Skeletal muscle cell (primary cell): Measurements from ENCODE around the gene RILPL1.
"Not testable (repeated sequence)": the region's sequence is repeated elsewhere in the genome, so short reads cannot be mapped to it uniquely, and the experiment has no call there.

Experiments
- DNase-seq: peaks from one replicate; pipeline ENCODE4 v3.0.0-alpha.2; 2010; ENCODE audit warnings: low read depth
- H3K4me3 ChIP-seq: 2 replicates; pipeline ENCODE4 v1.5.1; 2011; ENCODE audit warnings: low read depth, mild to moderate bottlenecking, control low read depth, low read length, moderate library complexity

The RILPL1 gene

GRCh38 chr12:123474485-123475245 is 58.9 kb downstream of the RILPL1 start:
- no peak for DNase-seq
- H3K4me3 ChIP-seq = no peak overlapping the region

DNA sequence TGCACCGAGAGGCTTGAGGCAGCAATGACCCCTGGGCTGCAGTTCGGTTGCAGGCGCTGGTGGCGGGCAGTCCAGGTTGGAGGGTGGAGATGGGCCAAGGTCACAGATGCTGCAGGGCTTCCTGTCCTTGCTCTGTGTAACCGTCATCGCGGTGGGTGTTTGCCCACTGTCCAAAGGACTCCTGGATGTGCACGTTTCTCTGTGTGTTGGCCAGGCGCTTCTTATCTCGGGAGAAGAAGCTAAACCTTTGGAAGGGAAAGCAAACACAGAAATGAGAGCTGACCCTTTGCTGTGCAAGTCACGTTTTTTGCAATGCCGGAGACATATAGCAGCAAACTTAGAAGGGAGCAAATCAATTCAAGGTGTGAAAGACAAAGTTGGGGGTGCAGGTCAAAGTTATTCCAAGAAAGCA is 61.1 kb downstream of the RILPL1 start:
- no peak overlapping the region for H3K4me3 ChIP-seq
- no peak for DNase-seq

DNA sequence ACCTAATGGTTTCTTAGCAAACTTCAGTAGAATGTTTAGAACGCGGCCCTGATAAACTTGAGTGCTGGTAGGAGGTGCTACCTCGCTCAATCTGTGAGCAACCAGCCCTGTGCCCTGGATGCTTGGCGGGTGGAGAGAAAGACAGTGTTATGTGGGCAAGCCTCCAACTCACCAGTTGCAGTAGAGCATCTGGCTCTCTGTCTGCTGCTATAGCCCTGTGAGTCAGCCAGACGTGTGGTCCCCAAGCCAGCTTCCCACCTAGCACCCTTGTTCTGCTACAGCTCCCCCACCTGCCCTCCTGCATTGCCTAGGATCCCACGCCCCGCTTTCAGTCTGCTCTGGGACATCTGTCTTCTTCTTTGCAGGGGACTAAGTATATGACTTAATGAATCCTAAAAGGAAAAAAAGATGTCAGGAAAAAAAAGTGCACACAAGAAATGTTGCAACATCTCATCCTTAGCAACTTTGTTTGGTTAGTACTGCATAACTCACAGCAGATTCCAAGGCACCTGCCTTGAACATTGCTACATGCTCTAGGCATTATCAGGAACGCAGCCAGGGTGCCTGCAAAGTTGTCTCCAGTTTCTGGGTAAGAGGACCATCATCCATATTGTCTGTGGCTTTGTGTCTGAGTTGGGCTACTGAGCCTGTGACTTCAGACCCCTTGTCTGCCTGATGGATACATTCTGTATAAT is 62.0 kb downstream of the RILPL1 start:
- no peak overlapping the region for H3K4me3 ChIP-seq
- peak; percentile 56 for DNase-seq

DNA sequence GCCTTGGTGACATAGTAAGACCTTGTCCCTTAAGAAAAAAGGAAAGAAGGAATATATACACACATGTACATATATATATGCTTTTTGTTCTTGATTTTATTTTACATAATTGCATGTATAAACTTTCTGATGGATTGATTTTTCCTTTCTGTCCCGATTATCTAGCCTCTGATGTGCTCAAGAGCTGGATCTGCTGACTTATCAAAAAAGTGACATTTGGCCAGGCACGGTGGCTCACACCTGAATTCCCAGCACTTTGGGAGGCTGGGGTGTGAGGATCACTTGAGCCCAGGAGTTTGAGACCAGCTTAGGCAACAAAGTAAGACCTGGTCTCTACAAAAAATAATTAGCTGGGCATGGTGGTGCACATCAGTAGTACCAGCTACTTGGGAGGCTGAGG is 63.5 kb downstream of the RILPL1 start:
- no peak for DNase-seq

DNA sequence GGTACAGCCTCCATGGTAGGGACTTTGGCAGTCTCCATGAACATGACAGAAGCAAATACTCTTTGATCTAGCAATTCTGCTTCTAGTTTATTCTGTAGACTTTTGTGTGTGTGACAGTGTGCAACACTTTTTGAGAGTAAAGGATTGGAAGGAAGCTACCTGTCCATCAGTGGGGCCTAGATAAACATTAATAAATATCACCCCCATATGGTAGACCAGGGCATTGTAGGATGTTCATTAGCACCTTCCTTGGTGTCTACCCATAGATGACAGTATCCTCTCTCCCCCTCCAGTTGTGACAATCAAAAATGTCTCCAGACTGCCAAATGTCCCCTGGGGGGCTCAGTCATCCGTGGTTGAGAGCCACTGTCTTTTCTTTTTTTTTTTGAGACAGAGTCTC is 64.7 kb downstream of the RILPL1 start:
- DNase-seq = no peak
- no peak overlapping the region for H3K4me3 ChIP-seq

More for the DNA sequence above, 63.5 kb downstream of the RILPL1 start:
- H3K4me3 ChIP-seq = no peak overlapping the region

DNA sequence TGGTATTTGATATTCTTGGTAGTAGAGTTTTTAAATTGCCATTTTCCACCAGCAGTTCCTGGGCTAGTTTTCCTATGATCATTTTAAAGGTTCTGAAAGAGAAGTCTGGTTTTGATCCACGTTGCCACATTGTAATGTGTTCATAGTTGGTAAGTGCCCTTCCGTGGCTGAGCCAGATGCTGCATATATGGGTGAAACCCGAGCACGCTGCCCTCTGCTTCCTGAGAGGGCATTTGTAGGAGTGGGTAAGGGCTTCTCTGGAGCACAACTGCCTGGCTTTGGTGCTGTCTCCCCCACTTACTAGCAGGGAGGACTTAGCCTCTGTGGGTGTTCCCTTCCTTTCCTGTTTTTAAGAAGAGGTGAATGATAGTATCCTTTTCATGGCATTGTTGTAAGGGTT is 68.4 kb downstream of the RILPL1 start:
- no peak overlapping the region for H3K4me3 ChIP-seq
- DNase-seq = no peak

DNA sequence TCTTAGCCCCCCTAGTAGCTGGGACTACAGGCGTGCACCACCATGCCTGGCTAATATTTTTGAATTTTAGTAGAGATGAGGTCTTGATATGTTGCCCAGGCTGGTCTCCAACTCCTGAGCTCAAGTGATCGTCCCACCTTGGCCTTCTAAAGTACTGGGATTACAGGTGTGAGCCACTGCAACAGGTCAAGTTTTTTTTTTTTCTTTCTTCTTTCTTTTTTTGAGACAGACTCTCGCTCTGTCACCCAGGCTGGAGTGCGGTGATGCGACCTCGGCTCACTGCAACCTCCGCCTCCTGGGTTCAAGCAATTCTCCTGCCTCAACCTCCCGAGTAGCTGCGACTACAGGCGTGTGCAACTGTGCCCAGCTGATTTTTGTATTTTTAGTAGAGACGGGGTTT is 70.3 kb downstream of the RILPL1 start:
- not testable (repeated sequence) for H3K4me3 ChIP-seq, DNase-seq

GRCh38 chr12:123457980-123458779 is 75.3 kb downstream of the RILPL1 start, which contains the start of gene SNRNP35:
Gene SNRNP35, plus strand, starts transcription at chr12:123458139. Its CDS starts 7,402 bp downstream, at chr12:123465541.
- H3K4me3 ChIP-seq = peak within 1 kb of the TSS; percentile 84
- DNase-seq = peak; percentile 41

DNA sequence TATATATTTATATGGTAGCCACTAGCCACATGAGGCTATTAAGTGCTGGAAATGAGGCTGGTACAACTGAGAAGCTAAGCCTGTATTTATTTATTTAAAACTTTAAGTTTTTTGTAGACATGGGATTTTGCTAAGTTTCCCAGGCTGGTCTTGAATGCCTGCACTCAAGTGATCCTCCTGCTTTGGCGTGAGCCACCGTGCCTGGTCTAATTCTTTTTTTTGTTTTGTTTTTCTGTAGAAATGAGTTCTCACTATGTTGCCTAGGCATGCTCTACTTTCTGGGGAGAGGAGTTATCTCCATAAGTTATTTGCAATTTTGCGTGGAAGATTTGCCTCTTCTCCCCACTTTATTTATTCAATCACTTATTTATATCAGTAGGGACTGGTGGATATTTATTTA is 80.4 kb downstream of the RILPL1 start:
- no peak overlapping the region for H3K4me3 ChIP-seq
- no peak for DNase-seq

GRCh38 chr12:123452276-123452550 is 81.3 kb downstream of the RILPL1 start:
- H3K4me3 ChIP-seq, DNase-seq: not testable (repeated sequence)

DNA sequence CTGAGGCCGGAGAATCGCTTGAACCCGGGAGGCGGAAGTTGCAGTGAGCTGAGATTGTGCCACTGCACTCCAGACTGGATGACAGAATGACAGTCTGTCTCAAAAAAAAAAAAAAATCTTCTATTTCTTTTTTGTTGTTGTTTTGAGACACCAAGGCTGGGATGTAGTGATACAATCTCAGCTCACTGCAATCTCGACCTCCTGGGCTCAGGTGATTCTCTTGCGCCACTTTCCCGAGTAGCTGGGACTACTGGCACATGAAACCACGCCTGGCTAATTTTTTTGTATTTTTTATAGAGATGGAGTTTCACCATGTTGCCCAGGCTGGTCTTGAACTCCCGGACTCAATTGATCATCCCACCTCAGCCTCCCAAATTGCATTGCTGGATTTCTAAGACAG is 82.9 kb downstream of the RILPL1 start:
- no peak overlapping the region for H3K4me3 ChIP-seq
- no peak for DNase-seq

- no peak overlapping the region for H3K4me3 ChIP-seq
- DNase-seq = no peak
Observed at GRCh38 chr12:123449856-123450255, 83.7 kb downstream of the RILPL1 start.

GRCh38 chr12:123449249-123449733 is 84.2 kb downstream of the RILPL1 start:
- H3K4me3 ChIP-seq = no peak overlapping the region

GRCh38 chr12:123446333-123446713 is 87.2 kb downstream of the RILPL1 start:
- no peak overlapping the region for H3K4me3 ChIP-seq

More at GRCh38 chr12:123449249-123449733, 84.2 kb downstream of the RILPL1 start:
- DNase-seq = no peak

DNA sequence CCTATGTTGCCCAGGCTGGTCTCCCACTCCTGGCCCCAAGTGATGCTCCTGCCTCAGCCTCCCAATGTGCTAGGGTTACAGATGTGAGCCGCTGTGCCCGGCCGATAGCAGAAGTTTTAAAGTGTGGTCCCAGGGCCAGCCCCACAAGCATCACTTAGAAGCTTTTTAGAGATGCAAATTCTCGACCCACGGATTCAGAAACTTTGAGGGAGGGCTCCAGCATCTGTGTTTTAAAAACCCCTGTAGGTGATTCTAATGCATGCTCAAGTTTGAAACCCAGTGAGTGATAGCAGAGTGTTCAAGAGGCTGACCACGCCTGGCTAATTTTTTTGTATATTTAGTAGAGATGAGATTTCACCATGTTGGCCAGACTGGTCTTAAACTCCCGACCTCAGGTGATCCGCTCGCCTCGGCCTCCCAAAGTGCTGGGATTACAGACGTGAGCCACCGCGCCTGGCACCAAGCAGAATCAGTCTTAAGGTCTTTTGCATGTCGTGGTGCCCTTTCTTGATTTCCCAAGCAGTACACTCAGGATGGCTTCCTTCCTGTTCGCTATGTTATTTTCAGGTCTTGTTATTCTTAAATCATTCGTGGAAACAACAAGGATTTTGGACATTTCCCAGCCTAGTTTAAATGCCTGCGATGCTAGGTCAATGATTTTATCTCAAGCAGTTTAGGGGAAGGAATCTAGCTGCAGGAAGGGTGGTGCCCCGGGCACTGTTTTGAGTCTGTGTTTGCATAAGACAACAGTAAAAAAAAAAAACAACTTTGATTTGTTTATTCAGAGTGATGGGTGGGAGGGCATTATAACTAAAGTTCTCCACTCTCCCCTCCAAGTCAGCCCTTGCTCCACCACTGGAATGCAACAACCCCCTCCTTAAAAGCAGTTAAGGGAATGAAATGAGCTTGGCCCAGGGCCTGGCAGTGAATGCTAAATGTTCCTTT is 87.9 kb downstream of the RILPL1 start:
- H3K4me3 ChIP-seq = no peak overlapping the region
- no peak for DNase-seq

More at GRCh38 chr12:123446333-123446713, 87.2 kb downstream of the RILPL1 start:
- DNase-seq = no peak

- peak; percentile 30 for DNase-seq
- no peak overlapping the region for H3K4me3 ChIP-seq
Observed at GRCh38 chr12:123444092-123445026, 89.2 kb downstream of the RILPL1 start.

GRCh38 chr12:123442774-123443173 is 90.7 kb downstream of the RILPL1 start:
- no peak overlapping the region for H3K4me3 ChIP-seq
- no peak for DNase-seq
